ENCODE results near the gene APBB2.
"Not testable (repeated sequence)": the region's sequence is repeated elsewhere in the genome, so short reads cannot be mapped to it uniquely, and the experiment has no call there.

The APBB2 gene

GRCh38 chr4:41155194-41155830, 59.0 kb downstream of the APBB2 start:
- no peak for DNase-seq

GRCh38 chr4:41154814-41155177, 59.5 kb downstream of the APBB2 start:
- DNase-seq, result no peak

GRCh38 chr4:41154010-41154813, 60.1 kb downstream of the APBB2 start:
- DNase-seq, result no peak

- DNase-seq, result no peak
Measured at GRCh38 chr4:41150401-41150800, 63.9 kb downstream of the APBB2 start.

GRCh38 chr4:41149568-41149967, 64.8 kb downstream of the APBB2 start:
- DNase-seq, result not testable (repeated sequence)

- DNase-seq, result no peak
Measured at GRCh38 chr4:41148931-41149330, 65.4 kb downstream of the APBB2 start.

GRCh38 chr4:41148292-41148691, 66.0 kb downstream of the APBB2 start:
- no peak for DNase-seq

GRCh38 chr4:41147570-41147969, 66.8 kb downstream of the APBB2 start:
- DNase-seq, result not testable (repeated sequence)

- DNase-seq, result no peak
Measured at GRCh38 chr4:41146716-41147506, 67.4 kb downstream of the APBB2 start.

- DNase-seq, result no peak
Measured at GRCh38 chr4:41146196-41146595, 68.1 kb downstream of the APBB2 start.

- DNase-seq, result no peak
Measured at GRCh38 chr4:41145571-41146078, 68.7 kb downstream of the APBB2 start.

- DNase-seq, result no peak
Measured at GRCh38 chr4:41144812-41145211, 69.5 kb downstream of the APBB2 start.

GRCh38 chr4:41144040-41144379, 70.3 kb downstream of the APBB2 start:
- DNase-seq, result no peak

- no peak for DNase-seq
Measured at GRCh38 chr4:41143311-41144039, 70.9 kb downstream of the APBB2 start.

GRCh38 chr4:41142376-41143310, 71.7 kb downstream of the APBB2 start:
- no peak for DNase-seq

- no peak for DNase-seq
Measured at GRCh38 chr4:41141900-41142299, 72.4 kb downstream of the APBB2 start.

- DNase-seq, result no peak
Measured at GRCh38 chr4:41140410-41140809, 73.9 kb downstream of the APBB2 start.

- no peak for DNase-seq
Measured at GRCh38 chr4:41137879-41138278, 76.5 kb downstream of the APBB2 start.

- DNase-seq, result no peak
Measured at GRCh38 chr4:41136456-41136855, 77.9 kb downstream of the APBB2 start.

- DNase-seq, result no peak
Measured at GRCh38 chr4:41135801-41136200, 78.5 kb downstream of the APBB2 start.

- no peak for DNase-seq
Measured at GRCh38 chr4:41134581-41134980, 79.8 kb downstream of the APBB2 start.
